ENCODE measurements around the gene TBC1D22A.

TBC1D22A gene

GRCh38 chr22:46875089-46875488 lies 112.6 kb downstream of the TBC1D22A start:
- Histone ChIP-seq H3K4me3 (ENCODE audit: low read depth, low read length) (no peak overlapping the region), H3K27ac (no peak overlapping the region), H3K27me3 (replicated peaks) (no peaks in the 10 kb centered on the region), H3K36me3 (replicated peaks) (no peaks in the 10 kb centered on the region)
- in situ Hi-C loops (cut with HindIII; ENCODE audit: low pct_ligation_motif_present, low sequenced_read_pairs) = no loop called here
- DNase-seq = no peak
- no peak for TF ChIP-seq CTCF (IDR thresholded peaks at IDR 0.05; ENCODE audit: low read depth, low read length, missing control alignments)

DNA sequence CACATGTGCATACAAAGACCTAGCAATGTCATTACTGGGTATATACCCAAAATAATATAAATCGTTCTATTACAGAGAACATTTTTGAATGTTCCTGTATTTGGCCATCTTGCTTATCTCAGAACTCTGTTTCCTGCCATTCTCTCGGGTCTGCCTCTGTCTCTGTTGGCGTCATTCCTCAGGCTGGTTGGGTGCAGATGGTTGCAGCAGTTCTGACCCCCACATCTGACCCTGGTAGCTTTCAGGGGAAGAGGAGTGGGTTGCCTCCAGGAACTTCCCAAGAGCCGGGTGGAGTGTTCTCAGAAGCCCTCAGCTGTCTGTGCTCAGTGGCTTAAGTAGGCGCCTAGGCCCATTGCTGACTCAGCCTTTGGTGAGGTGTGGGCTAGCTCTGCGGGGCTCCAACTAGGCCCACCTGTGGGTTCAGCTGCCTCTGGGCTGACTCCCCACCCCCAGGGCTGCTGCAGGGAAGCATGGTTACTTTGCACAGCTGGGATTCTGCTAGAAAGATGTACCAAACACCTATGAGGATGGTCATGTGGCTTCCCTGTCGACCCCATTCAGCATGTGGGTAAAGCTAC lies 114.0 kb downstream of the TBC1D22A start:
- Histone ChIP-seq H3K36me3 (replicated peaks) (no peaks in the 10 kb centered on the region), H3K4me3 (ENCODE audit: low read depth, low read length) (no peak overlapping the region), H3K27me3 (replicated peaks) (no peaks in the 10 kb centered on the region), H3K27ac (no peak overlapping the region)
- in situ Hi-C loops (cut with HindIII; ENCODE audit: low pct_ligation_motif_present, low sequenced_read_pairs) = no loop called here
- no peak for TF ChIP-seq CTCF (IDR thresholded peaks at IDR 0.05; ENCODE audit: low read depth, low read length, missing control alignments)
- no peak for DNase-seq

- no peak for TF ChIP-seq CTCF (IDR thresholded peaks at IDR 0.05; ENCODE audit: low read depth, low read length, missing control alignments)
- in situ Hi-C loops (cut with HindIII; ENCODE audit: low pct_ligation_motif_present, low sequenced_read_pairs) = no loop called here
- H3K36me3 ChIP-seq (replicated peaks) = no peaks in the 10 kb centered on the region
- H3K27ac ChIP-seq = no peak overlapping the region
- no peak overlapping the region for H3K4me3 ChIP-seq (ENCODE audit: low read depth, low read length)
- H3K27me3 ChIP-seq (replicated peaks) = no peaks in the 10 kb centered on the region
- DNase-seq = no peak
These were observed 115.9 kb downstream of the TBC1D22A start for GRCh38 chr22:46878191-46878948.

GRCh38 chr22:46879083-46879482 lies 116.6 kb downstream of the TBC1D22A start:
- Histone ChIP-seq H3K27me3 (replicated peaks) (no peaks in the 10 kb centered on the region), H3K27ac (no peak overlapping the region), H3K4me3 (ENCODE audit: low read depth, low read length) (no peak overlapping the region), H3K36me3 (replicated peaks) (no peaks in the 10 kb centered on the region)
- in situ Hi-C loops (cut with HindIII; ENCODE audit: low pct_ligation_motif_present, low sequenced_read_pairs) = no loop called here
- DNase-seq = no peak
- no peak for TF ChIP-seq CTCF (IDR thresholded peaks at IDR 0.05; ENCODE audit: low read depth, low read length, missing control alignments)

- in situ Hi-C loops (cut with HindIII; ENCODE audit: low pct_ligation_motif_present, low sequenced_read_pairs) = no loop called here
- Histone ChIP-seq H3K36me3 (replicated peaks) (no peaks in the 10 kb centered on the region), H3K27ac (no peak overlapping the region), H3K4me3 (ENCODE audit: low read depth, low read length) (no peak overlapping the region), H3K27me3 (replicated peaks) (no peaks in the 10 kb centered on the region)
- DNase-seq = peak; percentile 14
- TF ChIP-seq CTCF (IDR thresholded peaks at IDR 0.05; ENCODE audit: low read depth, low read length, missing control alignments) = no peak
These were observed 119.1 kb downstream of the TBC1D22A start for GRCh38 chr22:46881373-46882118.
